HG03095 (cell line): ENCODE data around the gene AKR1C2.
"Not testable (repeated sequence)": the region's sequence is repeated elsewhere in the genome, so short reads cannot be mapped to it uniquely, and the experiment has no call there.

ENCODE experiments used
- ATAC-seq: cut with Tn5 transposase; IDR thresholded peaks from one replicate; pipeline ENCODE4 v1.9.1; 2021; ENCODE audit warnings: moderate library complexity; ENCODE audit not compliant: unreplicated experiment

Gene AKR1C2

DNA sequence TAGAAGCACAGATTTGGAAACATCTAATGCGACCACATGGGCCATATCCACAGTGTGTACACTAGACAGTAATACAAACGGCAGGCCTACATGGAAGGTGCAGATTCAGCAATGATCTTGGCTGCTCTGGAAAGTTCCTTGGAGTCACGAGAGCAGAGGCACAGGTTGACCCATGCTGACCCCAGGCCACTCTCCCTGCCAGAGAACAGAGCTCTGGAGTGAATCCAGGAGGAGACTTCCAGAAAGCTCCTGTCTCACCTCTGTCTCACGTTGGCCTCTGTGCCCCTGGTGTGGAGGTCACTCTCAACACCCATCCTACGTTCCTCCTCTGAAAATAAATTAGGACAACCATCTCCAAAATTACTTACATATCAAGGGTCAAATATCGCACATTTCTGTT, 12.2 kb downstream of the AKR1C2 start:
- ATAC-seq, result not testable (repeated sequence)

DNA sequence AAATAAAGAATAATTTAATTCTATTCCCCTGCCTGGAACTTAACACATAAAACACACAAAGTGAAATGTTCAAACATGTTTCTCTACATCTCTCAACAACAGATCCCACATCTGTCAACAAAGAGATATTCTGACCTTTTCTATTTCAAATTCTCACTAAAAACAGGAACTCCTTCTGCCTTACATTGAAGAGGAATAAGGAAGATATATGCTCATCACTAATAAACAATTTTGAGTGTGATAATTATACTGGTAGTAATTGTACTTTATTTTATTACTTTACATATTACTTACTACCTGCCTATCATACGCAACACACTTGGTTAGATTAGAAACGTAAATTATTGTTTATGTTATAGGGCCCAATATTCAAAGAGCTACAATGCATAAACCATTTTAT, 13.4 kb downstream of the AKR1C2 start:
- no peak for ATAC-seq

DNA sequence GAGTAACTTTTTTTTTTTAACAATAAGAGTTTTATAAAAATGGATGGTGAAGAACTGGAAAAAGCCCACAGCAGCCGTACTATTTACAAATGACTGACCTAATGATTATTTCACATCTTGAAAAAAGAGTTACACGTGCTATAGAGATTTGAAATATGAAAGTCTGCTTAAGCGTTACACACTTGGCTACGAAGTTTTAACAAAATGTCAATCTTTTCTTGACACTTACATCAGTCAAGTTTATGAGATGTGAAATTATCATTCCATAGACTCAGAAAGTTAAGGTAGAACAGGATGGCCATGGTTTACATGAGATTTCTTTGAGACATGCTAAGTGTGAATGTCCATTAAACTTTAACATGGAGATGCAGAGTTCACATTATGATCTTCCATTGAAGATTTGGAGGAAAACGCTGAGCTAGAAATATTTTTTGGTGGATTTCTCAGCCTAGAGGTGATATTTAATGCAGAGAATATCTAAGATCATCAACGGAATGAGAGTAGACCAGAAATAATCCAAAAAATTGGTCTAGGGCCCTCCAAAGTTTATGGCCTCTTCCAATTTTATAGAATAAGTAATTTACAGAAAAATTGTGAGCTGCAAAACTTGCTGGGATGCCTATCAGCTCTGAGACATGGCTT, 15.5 kb downstream of the AKR1C2 start:
- not testable (repeated sequence) for ATAC-seq

GRCh38 chr10:4984971-4985594, 18.6 kb downstream of the AKR1C2 start:
- ATAC-seq, result no peak

- ATAC-seq, result no peak
Observed at GRCh38 chr10:4984223-4984622, 19.4 kb downstream of the AKR1C2 start.

GRCh38 chr10:4983615-4984216, 19.9 kb downstream of the AKR1C2 start:
- no peak for ATAC-seq

DNA sequence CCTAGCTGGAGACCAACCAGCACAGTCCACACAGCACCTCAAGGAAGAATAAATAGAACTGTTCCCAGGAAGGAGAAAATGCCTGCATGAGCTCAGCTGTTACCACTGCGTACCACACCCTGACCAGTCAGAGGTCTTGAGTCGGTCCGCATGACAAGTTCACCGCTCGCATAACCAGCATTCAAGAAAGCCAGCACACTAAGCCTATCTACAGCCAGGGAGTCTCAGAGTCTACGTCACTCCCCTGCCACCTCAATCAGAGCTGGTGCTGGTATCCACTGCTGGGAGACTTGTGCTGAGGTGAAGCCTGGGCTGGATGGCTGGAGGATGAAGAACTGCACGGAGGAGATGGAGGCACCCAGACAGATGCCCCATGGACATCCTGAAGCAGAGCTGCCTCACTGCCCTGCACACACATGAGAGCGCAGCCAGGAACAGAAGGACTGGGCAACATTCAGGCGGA, 20.9 kb downstream of the AKR1C2 start:
- ATAC-seq, result no peak

DNA sequence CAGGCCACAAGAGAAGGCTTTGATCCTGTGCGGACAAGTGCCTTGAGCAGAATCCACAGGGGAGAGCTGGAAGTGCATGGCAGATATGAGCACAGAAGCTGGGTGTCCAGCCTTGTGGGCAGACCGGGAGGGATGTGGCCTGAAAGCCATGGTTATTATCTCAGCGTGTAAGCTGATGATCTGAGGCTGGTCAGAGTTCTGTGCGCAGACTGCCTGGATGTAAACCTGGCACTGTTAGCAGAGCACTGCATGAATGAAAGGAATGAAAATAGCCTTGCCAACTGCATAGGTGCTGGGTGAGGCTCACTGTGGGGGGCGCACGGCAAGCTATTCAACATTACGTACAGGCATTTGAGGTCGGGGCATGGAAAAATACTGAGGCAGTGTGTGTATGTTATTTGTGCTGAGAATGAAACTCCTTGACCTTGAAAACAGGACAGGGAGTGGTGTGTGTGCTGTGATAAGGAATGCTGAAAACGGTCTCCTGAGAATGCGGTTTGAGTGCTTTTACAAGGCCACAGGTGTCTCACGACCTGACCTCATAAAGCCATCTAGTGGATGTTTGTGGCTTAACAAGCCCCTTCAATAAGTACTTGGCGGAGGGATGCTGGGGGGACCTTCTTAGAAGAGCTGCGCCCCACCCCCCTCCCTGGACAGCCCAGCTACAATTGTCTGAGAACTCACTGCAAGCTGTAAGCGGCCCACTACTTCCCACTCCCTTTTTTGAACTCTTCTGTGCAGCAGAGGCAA, 21.8 kb downstream of the AKR1C2 start:
- ATAC-seq, result no peak

- no peak for ATAC-seq
Observed at GRCh38 chr10:4980793-4981192, 22.9 kb downstream of the AKR1C2 start.

- no peak for ATAC-seq
Observed at GRCh38 chr10:4978870-4979269, 24.8 kb downstream of the AKR1C2 start.

- no peak for ATAC-seq
Observed at GRCh38 chr10:4977025-4977424, 26.6 kb downstream of the AKR1C2 start.

DNA sequence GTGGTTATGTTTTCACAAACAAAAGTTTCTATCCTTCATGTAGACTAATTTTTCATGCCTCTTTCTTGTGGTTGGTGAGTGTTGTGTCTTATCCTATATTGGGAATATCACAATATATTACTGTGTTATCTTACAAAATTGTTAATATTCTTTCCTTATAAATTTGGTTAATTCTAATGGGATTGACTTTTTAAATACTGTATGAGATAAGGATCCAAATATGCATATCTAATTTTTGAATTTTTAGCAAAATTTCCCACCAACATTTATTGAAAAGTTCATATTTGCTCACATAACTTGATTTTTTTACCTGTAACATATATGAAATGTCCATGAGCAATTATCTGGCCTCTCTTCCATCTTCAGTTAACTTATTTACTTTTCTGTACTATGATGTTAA, 29.3 kb downstream of the AKR1C2 start:
- not testable (repeated sequence) for ATAC-seq

GRCh38 chr10:4973294-4973693, 30.4 kb downstream of the AKR1C2 start:
- not testable (repeated sequence) for ATAC-seq

- not testable (repeated sequence) for ATAC-seq
Observed at GRCh38 chr10:4972369-4973142, 31.1 kb downstream of the AKR1C2 start.

GRCh38 chr10:4970362-4970761, 33.3 kb downstream of the AKR1C2 start:
- ATAC-seq, result not testable (repeated sequence)

DNA sequence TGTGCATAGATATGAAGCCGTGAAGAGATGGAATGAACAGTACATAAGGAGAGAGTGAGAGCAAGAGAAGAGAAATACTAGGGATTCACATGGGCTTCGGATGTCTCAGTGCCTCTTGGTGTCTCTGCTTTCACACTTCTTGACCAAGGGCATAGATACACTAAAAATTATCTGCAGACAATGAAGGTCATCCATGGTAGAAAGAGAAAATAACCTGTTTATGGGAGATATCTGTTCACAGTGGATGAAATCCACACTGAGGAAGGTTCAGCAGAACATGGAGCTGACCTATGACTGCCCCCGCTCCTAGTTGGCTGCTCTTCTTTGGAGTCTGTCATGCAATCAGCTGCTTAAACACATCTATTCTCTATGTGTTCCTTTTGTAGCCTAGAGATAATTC, 34.4 kb downstream of the AKR1C2 start:
- not testable (repeated sequence) for ATAC-seq

DNA sequence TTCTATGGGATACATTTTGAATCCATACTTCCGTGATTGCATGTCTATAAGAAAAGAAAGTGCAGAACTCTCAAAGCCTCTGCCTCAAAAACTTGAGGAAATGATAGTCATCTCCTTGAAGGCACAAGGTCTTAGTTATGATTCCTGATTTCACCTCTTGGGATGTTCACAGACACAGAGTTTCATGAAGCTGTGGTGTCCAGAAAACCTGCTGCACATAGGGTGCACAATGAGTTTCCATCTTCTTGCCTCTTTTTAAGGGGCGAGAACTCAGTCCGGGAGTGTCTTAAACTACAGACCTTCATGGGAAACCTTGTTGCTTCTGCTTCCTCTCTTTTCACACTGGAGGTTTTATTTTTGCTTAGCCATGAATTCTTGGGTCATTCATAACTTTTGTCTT, 36.5 kb downstream of the AKR1C2 start:
- ATAC-seq, result not testable (repeated sequence)

- not testable (repeated sequence) for ATAC-seq
Observed at GRCh38 chr10:4965763-4966162, 37.9 kb downstream of the AKR1C2 start.

GRCh38 chr10:4963815-4964154, 39.9 kb downstream of the AKR1C2 start:
- ATAC-seq, result not testable (repeated sequence)

GRCh38 chr10:4962876-4963814, 40.5 kb downstream of the AKR1C2 start, which contains the start of gene AKR1C1:
Gene AKR1C1, plus strand, starts transcription at chr10:4963415. Its CDS starts 30 bp downstream, at chr10:4963445.
- ATAC-seq, result not testable (repeated sequence)
